Measurements from ENCODE around the gene TRIM16.
"Not testable (repeated sequence)": the region's sequence is repeated elsewhere in the genome, so short reads cannot be mapped to it uniquely, and the experiment has no call there.

TRIM16 gene

GRCh38 chr17:15642014-15642413 is 42.1 kb downstream of the TRIM16 start:
- not testable (repeated sequence) for DNase-seq; H3K27ac Mint-ChIP-seq; H3K9me3 Mint-ChIP-seq; H3K4me3 Mint-ChIP-seq; H3K27me3 Mint-ChIP-seq (ENCODE audit: low read depth, poor library complexity)
- Mint-ChIP-seq H3K4me1 (peaks cover 19% of the 10 kb centered on the region), H3K36me3 (ENCODE audit: low read depth) (peaks cover 31% of the 10 kb centered on the region)

- not testable (repeated sequence) for H3K27me3 Mint-ChIP-seq (ENCODE audit: low read depth, poor library complexity); H3K9me3 Mint-ChIP-seq
These were observed 53.1 kb downstream of the TRIM16 start for GRCh38 chr17:15630930-15631453.

GRCh38 chr17:15629991-15630390 is 54.1 kb downstream of the TRIM16 start:
- H3K4me3 Mint-ChIP-seq; H3K9me3 Mint-ChIP-seq; DNase-seq; H3K27me3 Mint-ChIP-seq (ENCODE audit: low read depth, poor library complexity); H3K4me1 Mint-ChIP-seq: not testable (repeated sequence)
- Mint-ChIP-seq H3K36me3 (ENCODE audit: low read depth) (peaks cover 59% of the 10 kb centered on the region), H3K27ac (peak overlapping the region; percentile 96)

More at GRCh38 chr17:15630930-15631453, 53.1 kb downstream of the TRIM16 start:
- not testable (repeated sequence) for H3K4me1 Mint-ChIP-seq, DNase-seq, H3K4me3 Mint-ChIP-seq, H3K27ac Mint-ChIP-seq
- H3K36me3 Mint-ChIP-seq (ENCODE audit: low read depth) = peaks cover 68% of the 10 kb centered on the region

GRCh38 chr17:15623661-15624209 is 60.4 kb downstream of the TRIM16 start:
- not testable (repeated sequence) for H3K27ac Mint-ChIP-seq; H3K4me3 Mint-ChIP-seq; H3K4me1 Mint-ChIP-seq; DNase-seq; H3K9me3 Mint-ChIP-seq; H3K27me3 Mint-ChIP-seq (ENCODE audit: low read depth, poor library complexity)
- peaks cover 18% of the 10 kb centered on the region for H3K36me3 Mint-ChIP-seq (ENCODE audit: low read depth)

GRCh38 chr17:15623255-15623654 is 60.9 kb downstream of the TRIM16 start:
- not testable (repeated sequence) for H3K4me3 Mint-ChIP-seq; H3K9me3 Mint-ChIP-seq; DNase-seq; H3K27ac Mint-ChIP-seq; H3K4me1 Mint-ChIP-seq; H3K27me3 Mint-ChIP-seq (ENCODE audit: low read depth, poor library complexity)
- peaks cover 15% of the 10 kb centered on the region for H3K36me3 Mint-ChIP-seq (ENCODE audit: low read depth)

GRCh38 chr17:15622124-15622523 is 62.0 kb downstream of the TRIM16 start:
- not testable (repeated sequence) for H3K9me3 Mint-ChIP-seq; DNase-seq; H3K4me3 Mint-ChIP-seq; H3K27ac Mint-ChIP-seq; H3K36me3 Mint-ChIP-seq (ENCODE audit: low read depth); H3K27me3 Mint-ChIP-seq (ENCODE audit: low read depth, poor library complexity)
- H3K4me1 Mint-ChIP-seq = peaks cover 14% of the 10 kb centered on the region

- H3K9me3 Mint-ChIP-seq; DNase-seq; H3K36me3 Mint-ChIP-seq (ENCODE audit: low read depth); H3K27me3 Mint-ChIP-seq (ENCODE audit: low read depth, poor library complexity): not testable (repeated sequence)
- Mint-ChIP-seq H3K4me3 (peak within 1 kb of the TSS; percentile 20), H3K4me1 (peaks cover 23% of the 10 kb centered on the region), H3K27ac (peak within 1 kb of the TSS; percentile 59)
These were observed 64.6 kb downstream of the TRIM16 start, which contains the start of gene FBXW10B for GRCh38 chr17:15619331-15620058. Gene FBXW10B, minus strand, starts transcription at chr17:15619704. Its CDS starts 192 bp downstream, at chr17:15619512.

GRCh38 chr17:15616828-15617227 is 67.3 kb downstream of the TRIM16 start:
- not testable (repeated sequence) for DNase-seq; H3K27me3 Mint-ChIP-seq (ENCODE audit: low read depth, poor library complexity); H3K36me3 Mint-ChIP-seq (ENCODE audit: low read depth); H3K27ac Mint-ChIP-seq; H3K4me3 Mint-ChIP-seq; H3K9me3 Mint-ChIP-seq
- H3K4me1 Mint-ChIP-seq = peaks cover 28% of the 10 kb centered on the region

- H3K36me3 Mint-ChIP-seq (ENCODE audit: low read depth); H3K9me3 Mint-ChIP-seq; DNase-seq; H3K27me3 Mint-ChIP-seq (ENCODE audit: low read depth, poor library complexity): not testable (repeated sequence)
- H3K4me1 Mint-ChIP-seq = peaks cover 28% of the 10 kb centered on the region
- peak overlapping the region; percentile 36 for H3K4me3 Mint-ChIP-seq
- peak overlapping the region; percentile 29 for H3K27ac Mint-ChIP-seq
These were observed 68.3 kb downstream of the TRIM16 start for GRCh38 chr17:15615850-15616249.

GRCh38 chr17:15613111-15613510 is 71.0 kb downstream of the TRIM16 start:
- H3K36me3 Mint-ChIP-seq (ENCODE audit: low read depth); H3K27ac Mint-ChIP-seq; DNase-seq; H3K4me3 Mint-ChIP-seq; H3K27me3 Mint-ChIP-seq (ENCODE audit: low read depth, poor library complexity); H3K9me3 Mint-ChIP-seq: not testable (repeated sequence)
- H3K4me1 Mint-ChIP-seq = peaks cover 22% of the 10 kb centered on the region

- H3K27me3 Mint-ChIP-seq (ENCODE audit: low read depth, poor library complexity); DNase-seq; H3K9me3 Mint-ChIP-seq; H3K36me3 Mint-ChIP-seq (ENCODE audit: low read depth); H3K27ac Mint-ChIP-seq; H3K4me3 Mint-ChIP-seq: not testable (repeated sequence)
- H3K4me1 Mint-ChIP-seq = peaks cover 21% of the 10 kb centered on the region
These were observed 91.2 kb downstream of the TRIM16 start for GRCh38 chr17:15592960-15593359.

- not testable (repeated sequence) for H3K4me3 Mint-ChIP-seq; H3K27ac Mint-ChIP-seq; H3K9me3 Mint-ChIP-seq; H3K27me3 Mint-ChIP-seq (ENCODE audit: low read depth, poor library complexity); H3K36me3 Mint-ChIP-seq (ENCODE audit: low read depth); DNase-seq
- peaks cover 22% of the 10 kb centered on the region for H3K4me1 Mint-ChIP-seq
These were observed 92.1 kb downstream of the TRIM16 start for GRCh38 chr17:15591986-15592385.

- H3K36me3 Mint-ChIP-seq (ENCODE audit: low read depth); H3K27ac Mint-ChIP-seq; H3K27me3 Mint-ChIP-seq (ENCODE audit: low read depth, poor library complexity); H3K9me3 Mint-ChIP-seq; H3K4me3 Mint-ChIP-seq; DNase-seq: not testable (repeated sequence)
- peaks cover 22% of the 10 kb centered on the region for H3K4me1 Mint-ChIP-seq
These were observed 93.3 kb downstream of the TRIM16 start for GRCh38 chr17:15590844-15591243.

- H3K27ac Mint-ChIP-seq; H3K27me3 Mint-ChIP-seq (ENCODE audit: low read depth, poor library complexity); H3K36me3 Mint-ChIP-seq (ENCODE audit: low read depth); DNase-seq; H3K9me3 Mint-ChIP-seq; H3K4me3 Mint-ChIP-seq: not testable (repeated sequence)
- peaks cover 22% of the 10 kb centered on the region for H3K4me1 Mint-ChIP-seq
These were observed 94.3 kb downstream of the TRIM16 start for GRCh38 chr17:15589544-15590536.

Data from nephron progenitor cell (in vitro differentiated cells).